ENCODE measurements around the gene SLC39A10. TPM values are rescaled to one million over a fixed set of nuclear protein-coding genes. Genes with fewer than 3 reads are reported as not detected.

Gene SLC39A10
- total RNA-seq, 1 experiment from 2014 or later: 167 TPM

DNA sequence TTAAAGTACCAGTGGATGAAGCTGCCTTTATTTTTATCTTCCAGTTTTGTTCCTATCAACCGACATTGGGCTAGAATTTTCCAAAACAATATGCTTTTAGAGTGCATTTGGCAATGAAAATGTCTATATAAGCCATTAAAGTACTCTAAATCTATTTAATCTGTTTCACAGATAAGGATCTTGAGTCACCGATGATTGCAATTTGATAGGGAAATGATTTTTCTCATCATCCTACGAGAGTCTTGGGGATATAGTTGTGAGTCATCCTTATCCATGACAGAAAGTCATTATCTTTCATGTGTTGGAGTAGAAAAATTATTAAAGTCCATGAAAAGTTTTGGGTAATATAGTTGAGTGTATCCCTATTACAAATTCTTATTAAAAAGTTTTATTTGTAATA lies 26.1 kb downstream of the SLC39A10 start:
- TF ChIP-seq, protein P1, sequence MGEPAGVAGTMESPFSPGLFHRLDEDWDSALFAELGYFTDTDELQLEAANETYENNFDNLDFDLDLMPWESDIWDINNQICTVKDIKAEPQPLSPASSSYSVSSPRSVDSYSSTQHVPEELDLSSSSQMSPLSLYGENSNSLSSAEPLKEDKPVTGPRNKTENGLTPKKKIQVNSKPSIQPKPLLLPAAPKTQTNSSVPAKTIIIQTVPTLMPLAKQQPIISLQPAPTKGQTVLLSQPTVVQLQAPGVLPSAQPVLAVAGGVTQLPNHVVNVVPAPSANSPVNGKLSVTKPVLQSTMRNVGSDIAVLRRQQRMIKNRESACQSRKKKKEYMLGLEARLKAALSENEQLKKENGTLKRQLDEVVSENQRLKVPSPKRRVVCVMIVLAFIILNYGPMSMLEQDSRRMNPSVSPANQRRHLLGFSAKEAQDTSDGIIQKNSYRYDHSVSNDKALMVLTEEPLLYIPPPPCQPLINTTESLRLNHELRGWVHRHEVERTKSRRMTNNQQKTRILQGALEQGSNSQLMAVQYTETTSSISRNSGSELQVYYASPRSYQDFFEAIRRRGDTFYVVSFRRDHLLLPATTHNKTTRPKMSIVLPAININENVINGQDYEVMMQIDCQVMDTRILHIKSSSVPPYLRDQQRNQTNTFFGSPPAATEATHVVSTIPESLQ (CRISPR knock-in tag; IDR thresholded peaks at IDR 0.05): no peak
- TF ChIP-seq FOXK1 (CRISPR knock-in tag; IDR thresholded peaks at IDR 0.05) (no peak), RELA (CRISPR knock-in tag; IDR thresholded peaks at IDR 0.05; ENCODE audit: borderline replicate concordance) (no peak), MXD4 (CRISPR knock-in tag; IDR thresholded peaks at IDR 0.05; ENCODE audit: borderline replicate concordance) (no peak), ZNF423 (CRISPR knock-in tag; IDR thresholded peaks at IDR 0.05) (no peak), OVOL2 (CRISPR knock-in tag; IDR thresholded peaks at IDR 0.05; ENCODE audit: borderline replicate concordance) (no peak), SOX15 (CRISPR knock-in tag; IDR thresholded peaks at IDR 0.05) (no peak), GRHL2 (CRISPR knock-in tag; IDR thresholded peaks at IDR 0.05; ENCODE audit: insufficient replicate concordance, severe bottlenecking) (no peak), NFYB (CRISPR knock-in tag; conservative IDR thresholded peaks at IDR 0.05; ENCODE audit: low read depth) (no peak)
- TF ChIP-seq, protein P2, sequence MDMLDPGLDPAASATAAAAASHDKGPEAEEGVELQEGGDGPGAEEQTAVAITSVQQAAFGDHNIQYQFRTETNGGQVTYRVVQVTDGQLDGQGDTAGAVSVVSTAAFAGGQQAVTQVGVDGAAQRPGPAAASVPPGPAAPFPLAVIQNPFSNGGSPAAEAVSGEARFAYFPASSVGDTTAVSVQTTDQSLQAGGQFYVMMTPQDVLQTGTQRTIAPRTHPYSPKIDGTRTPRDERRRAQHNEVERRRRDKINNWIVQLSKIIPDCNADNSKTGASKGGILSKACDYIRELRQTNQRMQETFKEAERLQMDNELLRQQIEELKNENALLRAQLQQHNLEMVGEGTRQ (CRISPR knock-in tag; IDR thresholded peaks at IDR 0.05): no peak
- TF ChIP-seq, protein P3, sequence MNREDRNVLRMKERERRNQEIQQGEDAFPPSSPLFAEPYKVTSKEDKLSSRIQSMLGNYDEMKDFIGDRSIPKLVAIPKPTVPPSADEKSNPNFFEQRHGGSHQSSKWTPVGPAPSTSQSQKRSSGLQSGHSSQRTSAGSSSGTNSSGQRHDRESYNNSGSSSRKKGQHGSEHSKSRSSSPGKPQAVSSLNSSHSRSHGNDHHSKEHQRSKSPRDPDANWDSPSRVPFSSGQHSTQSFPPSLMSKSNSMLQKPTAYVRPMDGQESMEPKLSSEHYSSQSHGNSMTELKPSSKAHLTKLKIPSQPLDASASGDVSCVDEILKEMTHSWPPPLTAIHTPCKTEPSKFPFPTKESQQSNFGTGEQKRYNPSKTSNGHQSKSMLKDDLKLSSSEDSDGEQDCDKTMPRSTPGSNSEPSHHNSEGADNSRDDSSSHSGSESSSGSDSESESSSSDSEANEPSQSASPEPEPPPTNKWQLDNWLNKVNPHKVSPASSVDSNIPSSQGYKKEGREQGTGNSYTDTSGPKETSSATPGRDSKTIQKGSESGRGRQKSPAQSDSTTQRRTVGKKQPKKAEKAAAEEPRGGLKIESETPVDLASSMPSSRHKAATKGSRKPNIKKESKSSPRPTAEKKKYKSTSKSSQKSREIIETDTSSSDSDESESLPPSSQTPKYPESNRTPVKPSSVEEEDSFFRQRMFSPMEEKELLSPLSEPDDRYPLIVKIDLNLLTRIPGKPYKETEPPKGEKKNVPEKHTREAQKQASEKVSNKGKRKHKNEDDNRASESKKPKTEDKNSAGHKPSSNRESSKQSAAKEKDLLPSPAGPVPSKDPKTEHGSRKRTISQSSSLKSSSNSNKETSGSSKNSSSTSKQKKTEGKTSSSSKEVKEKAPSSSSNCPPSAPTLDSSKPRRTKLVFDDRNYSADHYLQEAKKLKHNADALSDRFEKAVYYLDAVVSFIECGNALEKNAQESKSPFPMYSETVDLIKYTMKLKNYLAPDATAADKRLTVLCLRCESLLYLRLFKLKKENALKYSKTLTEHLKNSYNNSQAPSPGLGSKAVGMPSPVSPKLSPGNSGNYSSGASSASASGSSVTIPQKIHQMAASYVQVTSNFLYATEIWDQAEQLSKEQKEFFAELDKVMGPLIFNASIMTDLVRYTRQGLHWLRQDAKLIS (CRISPR knock-in tag; IDR thresholded peaks at IDR 0.05; ENCODE audit: borderline replicate concordance): no peak
- no peaks in the 10 kb centered on the region for H3K27me3 Mint-ChIP-seq (ENCODE audit: low read depth)
- DNase-seq (ENCODE audit: low spot score) (no peak), ATAC-seq (no peak)
- peaks cover 9% of the 10 kb centered on the region for H3K9me3 Mint-ChIP-seq
- CTCF ChIA-PET: no interaction called here
- H3K36me3 Mint-ChIP-seq: peaks cover 17% of the 10 kb centered on the region
- H3K4me3 Mint-ChIP-seq: no peak overlapping the region
- POLR2A ChIA-PET: no interaction called here
- no peak overlapping the region for H3K27ac Mint-ChIP-seq
- H3K4me1 Mint-ChIP-seq: peaks cover 40% of the 10 kb centered on the region

DNA sequence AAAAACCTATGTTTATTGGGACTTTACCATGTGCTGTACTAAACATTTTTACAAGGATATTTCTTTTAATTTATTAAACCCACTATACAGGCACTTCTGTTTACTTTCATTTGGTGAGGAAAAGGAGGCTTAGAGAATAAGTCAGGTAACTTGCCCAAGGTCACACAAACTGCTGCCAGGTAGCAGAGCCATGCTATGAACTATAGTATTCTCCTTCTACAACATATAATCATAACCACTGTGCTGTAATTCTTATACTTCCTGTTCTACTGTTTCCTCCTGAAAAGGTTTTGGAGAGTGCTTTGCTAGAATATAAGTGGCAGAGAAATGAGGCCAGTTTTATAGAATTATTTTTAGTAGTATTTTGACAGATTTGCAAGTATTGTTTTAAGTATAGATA lies 29.5 kb downstream of the SLC39A10 start:
- no peak for DNase-seq (ENCODE audit: low spot score)
- ChIA-PET CTCF (no interaction called here), POLR2A (no interaction called here)
- TF ChIP-seq TEAD1 (CRISPR knock-in tag; IDR thresholded peaks at IDR 0.05) (no peak), GABPB1 (CRISPR knock-in tag; IDR thresholded peaks at IDR 0.05) (no peak), TEAD4 (CRISPR knock-in tag; IDR thresholded peaks at IDR 0.05) (no peak), ZNF671 (CRISPR knock-in tag; IDR thresholded peaks at IDR 0.05) (no peak)
- TF ChIP-seq, protein P4, sequence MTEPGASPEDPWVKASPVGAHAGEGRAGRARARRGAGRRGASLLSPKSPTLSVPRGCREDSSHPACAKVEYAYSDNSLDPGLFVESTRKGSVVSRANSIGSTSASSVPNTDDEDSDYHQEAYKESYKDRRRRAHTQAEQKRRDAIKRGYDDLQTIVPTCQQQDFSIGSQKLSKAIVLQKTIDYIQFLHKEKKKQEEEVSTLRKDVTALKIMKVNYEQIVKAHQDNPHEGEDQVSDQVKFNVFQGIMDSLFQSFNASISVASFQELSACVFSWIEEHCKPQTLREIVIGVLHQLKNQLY (CRISPR knock-in tag; IDR thresholded peaks at IDR 0.05): no peak
- Mint-ChIP-seq H3K36me3 (peaks cover 18% of the 10 kb centered on the region), H3K4me1 (peaks cover 44% of the 10 kb centered on the region), H3K27ac (0 out of 2 replicates have a peak overlapping the region, but pooled peaks have one; percentile 21), H3K4me3 (no peak overlapping the region), H3K27me3 (ENCODE audit: low read depth) (no peaks in the 10 kb centered on the region), H3K9me3 (peaks cover 7% of the 10 kb centered on the region; the same call in 1 of the 2 replicates)
- ATAC-seq: no peak
